ENCODE measurements around the gene FAM229A. TPM values are rescaled to one million over a fixed set of nuclear protein-coding genes. Genes with fewer than 3 reads are reported as not detected.

FAM229A gene
- total and polyA plus RNA-seq, 2 of the 8 experiments (the other 6 are each of a cell fraction or from before 2014, with no cell fraction given) = 4.1 to 4.2 TPM

DNA sequence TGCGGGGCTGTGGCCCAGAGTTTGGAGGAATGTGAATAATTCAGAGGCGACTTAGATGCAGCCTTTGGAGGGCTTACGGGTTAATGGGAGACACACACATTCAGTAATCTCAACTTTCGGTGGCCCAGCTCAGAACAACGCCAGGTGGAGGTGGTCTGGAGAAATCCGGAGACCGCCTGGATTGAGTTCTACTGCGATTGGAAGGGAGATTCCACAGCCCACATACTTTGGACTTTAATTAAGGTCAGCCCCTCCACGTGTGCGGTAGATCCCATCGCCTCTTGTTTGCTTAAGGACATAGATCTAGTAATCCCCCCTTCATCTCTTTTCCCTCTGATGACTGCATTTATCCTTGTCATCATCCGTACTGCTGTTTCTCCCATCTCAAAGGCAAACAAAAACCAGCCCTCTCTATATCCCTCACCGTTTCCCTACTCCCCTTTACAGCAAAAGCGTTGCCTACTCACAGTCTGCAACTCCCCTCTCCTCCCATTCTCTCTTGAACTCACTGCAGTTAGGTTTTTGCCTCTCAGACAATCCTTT, 32.7 kb upstream of the FAM229A start (continued):
- TF ChIP-seq RBBP5 (IDR thresholded peaks at IDR 0.05; ENCODE audit: borderline replicate concordance, low read depth, low read length) (0 out of 2 replicates have a peak, but pooled peaks have one; percentile 15), RNF2 (IDR thresholded peaks at IDR 0.05; ENCODE audit: borderline replicate concordance, low read depth, low read length, missing control alignments, poor library complexity, severe bottlenecking) (no peak), CBX5 (IDR thresholded peaks at IDR 0.05; ENCODE audit: low read depth, low read length) (no peak), POU5F1 (IDR thresholded peaks at IDR 0.05; ENCODE audit: low read depth, low read length) (no peak), SIX5 (IDR thresholded peaks at IDR 0.05; ENCODE audit: low read depth, low read length) (no peak), MAX (IDR thresholded peaks at IDR 0.05) (no peak), TBP (IDR thresholded peaks at IDR 0.05; ENCODE audit: low read depth, low read length) (peak; percentile 42), SIN3A (conservative IDR thresholded peaks at IDR 0.05 in 1 of 2, IDR thresholded peaks at IDR 0.05 in 1 of 2; ENCODE audit: low read depth in 1 of 2, low read length in 2 of 2) (peak in 1 of 2 experiments; percentile 13; a peak in 1 of 4 replicates), USF2 (IDR thresholded peaks at IDR 0.05; ENCODE audit: low read length) (no peak), CHD2 (IDR thresholded peaks at IDR 0.05; ENCODE audit: low read length) (no peak), SAP30 (IDR thresholded peaks at IDR 0.05; ENCODE audit: insufficient read depth, insufficient replicate concordance, low read length) (no peak), SIRT6 (IDR thresholded peaks at IDR 0.05; ENCODE audit: low read length) (no peak), POLR2A (IDR thresholded peaks at IDR 0.05; ENCODE audit: control extremely low read depth in 1 of 2, low read depth in 2 of 2, low read length in 2 of 2) (peak; percentile 57 to 75), POLR2AphosphoS5 (IDR thresholded peaks at IDR 0.05; ENCODE audit: low read depth, low read length) (peak; percentile 59; the same call in 1 of the 2 replicates)
- TF ChIP-seq, protein P1, sequence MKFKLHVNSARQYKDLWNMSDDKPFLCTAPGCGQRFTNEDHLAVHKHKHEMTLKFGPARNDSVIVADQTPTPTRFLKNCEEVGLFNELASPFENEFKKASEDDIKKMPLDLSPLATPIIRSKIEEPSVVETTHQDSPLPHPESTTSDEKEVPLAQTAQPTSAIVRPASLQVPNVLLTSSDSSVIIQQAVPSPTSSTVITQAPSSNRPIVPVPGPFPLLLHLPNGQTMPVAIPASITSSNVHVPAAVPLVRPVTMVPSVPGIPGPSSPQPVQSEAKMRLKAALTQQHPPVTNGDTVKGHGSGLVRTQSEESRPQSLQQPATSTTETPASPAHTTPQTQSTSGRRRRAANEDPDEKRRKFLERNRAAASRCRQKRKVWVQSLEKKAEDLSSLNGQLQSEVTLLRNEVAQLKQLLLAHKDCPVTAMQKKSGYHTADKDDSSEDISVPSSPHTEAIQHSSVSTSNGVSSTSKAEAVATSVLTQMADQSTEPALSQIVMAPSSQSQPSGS (IDR thresholded peaks at IDR 0.05; ENCODE audit: low read length) = no peak
